ENCODE measurements around the gene TSPO. TPM values are rescaled to one million over a fixed set of nuclear protein-coding genes. Genes with fewer than 3 reads are reported as not detected.

TSPO gene
- total and polyA plus RNA-seq, 2 of the 13 experiments (the other 11 are each of a cell fraction or from before 2014, with no cell fraction given), result 0.46 to 1.4 TPM

DNA sequence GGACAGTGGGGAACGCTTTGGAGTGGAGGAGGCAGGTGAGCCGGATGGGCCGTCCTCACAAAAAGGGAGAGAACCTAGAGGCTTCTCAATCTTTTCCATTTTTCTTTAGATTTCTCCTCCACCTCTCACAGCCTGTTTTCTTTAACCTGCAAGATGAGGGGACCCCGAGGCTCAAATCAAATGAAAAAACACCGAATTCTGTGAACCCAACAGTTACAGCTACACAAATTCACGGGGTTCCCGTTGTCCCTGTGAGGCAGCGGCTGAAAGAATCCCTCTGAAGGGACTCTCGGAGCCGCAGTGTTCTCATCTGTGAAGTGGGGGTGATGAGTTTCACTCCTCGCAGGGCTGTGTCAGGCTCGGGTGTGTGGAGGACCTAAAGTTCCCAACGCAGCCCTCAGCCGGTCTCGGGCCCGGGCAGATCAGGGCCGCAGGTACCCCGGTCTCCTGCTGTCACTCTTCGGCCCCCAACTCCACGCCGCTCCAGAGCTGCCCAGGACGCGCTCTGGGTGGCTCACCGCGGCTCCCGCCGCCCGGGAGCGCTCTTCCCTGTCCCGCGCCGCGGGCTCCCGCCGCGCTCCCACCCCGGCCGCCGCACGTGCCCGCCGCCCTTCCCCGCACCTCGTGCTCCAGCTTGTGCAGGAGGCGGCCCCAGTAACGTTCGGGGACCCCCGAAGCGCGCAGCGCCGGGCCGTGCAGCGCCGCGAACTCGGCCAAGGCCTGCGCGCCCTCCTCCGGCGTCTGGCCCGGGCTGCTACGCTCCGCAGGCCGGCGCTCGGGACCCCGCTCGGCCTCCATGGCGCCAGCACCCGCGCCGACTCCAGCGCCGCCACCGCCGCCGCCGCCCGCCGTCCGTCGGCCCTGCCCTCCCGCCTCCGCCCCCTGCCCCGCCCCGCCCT lies 35.2 kb downstream of the TSPO start, which contains the start of gene TTLL12 (continued):
- TF ChIP-seq ZNF563 (CRISPR knock-in tag; IDR thresholded peaks at IDR 0.05) (peak; percentile 71; the same call in 1 of the 2 replicates), ZNF547 (CRISPR knock-in tag; IDR thresholded peaks at IDR 0.05) (no peak), ZBTB42 (CRISPR knock-in tag; IDR thresholded peaks at IDR 0.05) (no peak), ZNF121 (CRISPR knock-in tag; IDR thresholded peaks at IDR 0.05) (peak; percentile 30; the same call in 1 of the 2 replicates), ZNF7 (CRISPR knock-in tag; IDR thresholded peaks at IDR 0.05) (no peak), ZEB1 (IDR thresholded peaks at IDR 0.05; ENCODE audit: insufficient replicate concordance, low read depth) (no peak), SIX4 (CRISPR knock-in tag; IDR thresholded peaks at IDR 0.05) (no peak), SSRP1 (CRISPR knock-in tag; IDR thresholded peaks at IDR 0.05) (no peak), MED8 (CRISPR knock-in tag; IDR thresholded peaks at IDR 0.05; ENCODE audit: insufficient replicate concordance) (no peak), ZNF781 (CRISPR knock-in tag; IDR thresholded peaks at IDR 0.05; ENCODE audit: borderline replicate concordance, not compliant biosample characterization) (no peak), FOSL2 (CRISPR knock-in tag; IDR thresholded peaks at IDR 0.05) (no peak), CHCHD3 (CRISPR knock-in tag; IDR thresholded peaks at IDR 0.05) (no peak), POGZ (CRISPR knock-in tag; IDR thresholded peaks at IDR 0.05) (no peak), ISL2 (CRISPR knock-in tag; IDR thresholded peaks at IDR 0.05) (no peak), SNAI1 (CRISPR knock-in tag; IDR thresholded peaks at IDR 0.05; ENCODE audit: borderline replicate concordance) (no peak), ZNF337 (CRISPR knock-in tag; IDR thresholded peaks at IDR 0.05; ENCODE audit: borderline replicate concordance, low read depth) (no peak), HOXD1 (CRISPR knock-in tag; IDR thresholded peaks at IDR 0.05) (no peak), MEIS2 (CRISPR knock-in tag; IDR thresholded peaks at IDR 0.05) (0 out of 2 replicates have a peak, but pooled peaks have one; percentile 26), ZNF263 (CRISPR knock-in tag; IDR thresholded peaks at IDR 0.05) (peak; percentile 22; the same call in 1 of the 2 replicates)
- TF ChIP-seq, protein P1, sequence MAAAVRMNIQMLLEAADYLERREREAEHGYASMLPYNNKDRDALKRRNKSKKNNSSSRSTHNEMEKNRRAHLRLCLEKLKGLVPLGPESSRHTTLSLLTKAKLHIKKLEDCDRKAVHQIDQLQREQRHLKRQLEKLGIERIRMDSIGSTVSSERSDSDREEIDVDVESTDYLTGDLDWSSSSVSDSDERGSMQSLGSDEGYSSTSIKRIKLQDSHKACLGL (CRISPR knock-in tag; IDR thresholded peaks at IDR 0.05), result peak; percentile 55; the same call in 1 of the 2 replicates
- TF ChIP-seq, protein P2, sequence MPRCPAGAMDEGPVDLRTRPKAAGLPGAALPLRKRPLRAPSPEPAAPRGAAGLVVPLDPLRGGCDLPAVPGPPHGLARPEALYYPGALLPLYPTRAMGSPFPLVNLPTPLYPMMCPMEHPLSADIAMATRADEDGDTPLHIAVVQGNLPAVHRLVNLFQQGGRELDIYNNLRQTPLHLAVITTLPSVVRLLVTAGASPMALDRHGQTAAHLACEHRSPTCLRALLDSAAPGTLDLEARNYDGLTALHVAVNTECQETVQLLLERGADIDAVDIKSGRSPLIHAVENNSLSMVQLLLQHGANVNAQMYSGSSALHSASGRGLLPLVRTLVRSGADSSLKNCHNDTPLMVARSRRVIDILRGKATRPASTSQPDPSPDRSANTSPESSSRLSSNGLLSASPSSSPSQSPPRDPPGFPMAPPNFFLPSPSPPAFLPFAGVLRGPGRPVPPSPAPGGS (CRISPR knock-in tag; IDR thresholded peaks at IDR 0.05), result peak; percentile 62; the same call in 1 of the 2 replicates
- TF ChIP-seq, protein P3, sequence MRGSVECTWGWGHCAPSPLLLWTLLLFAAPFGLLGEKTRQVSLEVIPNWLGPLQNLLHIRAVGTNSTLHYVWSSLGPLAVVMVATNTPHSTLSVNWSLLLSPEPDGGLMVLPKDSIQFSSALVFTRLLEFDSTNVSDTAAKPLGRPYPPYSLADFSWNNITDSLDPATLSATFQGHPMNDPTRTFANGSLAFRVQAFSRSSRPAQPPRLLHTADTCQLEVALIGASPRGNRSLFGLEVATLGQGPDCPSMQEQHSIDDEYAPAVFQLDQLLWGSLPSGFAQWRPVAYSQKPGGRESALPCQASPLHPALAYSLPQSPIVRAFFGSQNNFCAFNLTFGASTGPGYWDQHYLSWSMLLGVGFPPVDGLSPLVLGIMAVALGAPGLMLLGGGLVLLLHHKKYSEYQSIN (CRISPR knock-in tag; IDR thresholded peaks at IDR 0.05; ENCODE audit: borderline replicate concordance), result no peak
- TF ChIP-seq, protein P4, sequence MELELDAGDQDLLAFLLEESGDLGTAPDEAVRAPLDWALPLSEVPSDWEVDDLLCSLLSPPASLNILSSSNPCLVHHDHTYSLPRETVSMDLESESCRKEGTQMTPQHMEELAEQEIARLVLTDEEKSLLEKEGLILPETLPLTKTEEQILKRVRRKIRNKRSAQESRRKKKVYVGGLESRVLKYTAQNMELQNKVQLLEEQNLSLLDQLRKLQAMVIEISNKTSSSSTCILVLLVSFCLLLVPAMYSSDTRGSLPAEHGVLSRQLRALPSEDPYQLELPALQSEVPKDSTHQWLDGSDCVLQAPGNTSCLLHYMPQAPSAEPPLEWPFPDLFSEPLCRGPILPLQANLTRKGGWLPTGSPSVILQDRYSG (CRISPR knock-in tag; IDR thresholded peaks at IDR 0.05), result 0 out of 2 replicates have a peak, but pooled peaks have one; percentile 77
- TF ChIP-seq, protein P5, sequence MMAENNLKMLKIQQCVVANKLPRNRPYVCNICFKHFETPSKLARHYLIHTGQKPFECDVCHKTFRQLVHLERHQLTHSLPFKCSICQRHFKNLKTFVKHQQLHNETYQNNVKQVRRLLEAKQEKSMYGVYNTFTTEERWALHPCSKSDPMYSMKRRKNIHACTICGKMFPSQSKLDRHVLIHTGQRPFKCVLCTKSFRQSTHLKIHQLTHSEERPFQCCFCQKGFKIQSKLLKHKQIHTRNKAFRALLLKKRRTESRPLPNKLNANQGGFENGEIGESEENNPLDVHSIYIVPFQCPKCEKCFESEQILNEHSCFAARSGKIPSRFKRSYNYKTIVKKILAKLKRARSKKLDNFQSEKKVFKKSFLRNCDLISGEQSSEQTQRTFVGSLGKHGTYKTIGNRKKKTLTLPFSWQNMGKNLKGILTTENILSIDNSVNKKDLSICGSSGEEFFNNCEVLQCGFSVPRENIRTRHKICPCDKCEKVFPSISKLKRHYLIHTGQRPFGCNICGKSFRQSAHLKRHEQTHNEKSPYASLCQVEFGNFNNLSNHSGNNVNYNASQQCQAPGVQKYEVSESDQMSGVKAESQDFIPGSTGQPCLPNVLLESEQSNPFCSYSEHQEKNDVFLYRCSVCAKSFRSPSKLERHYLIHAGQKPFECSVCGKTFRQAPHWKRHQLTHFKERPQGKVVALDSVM (CRISPR knock-in tag; IDR thresholded peaks at IDR 0.05), result no peak; the same call in 1 of the 2 replicates

Data from HepG2 (cell line).